Kidney (tissue), 14 donors: Measurements from ENCODE around the gene OSBP2. TPM values are rescaled to one million over a fixed set of nuclear protein-coding genes. Genes with fewer than 3 reads are reported as not detected.

Source experiments
- DNase-seq, 5 donors: peaks; one replicate each; pipeline ENCODE4 v3.0.0-alpha.2; 2013 to 2020
- FAIRE-seq: peaks from 2 replicates; lab custom pipeline; 2012; peaks lifted over from hg19 to GRCh38; lab: Jason Lieb, UNC
- H3K27ac ChIP-seq, 2 donors: one replicate each; pipeline ENCODE4 v1.7.0; 2013; ENCODE audit warnings: low read depth in 2 of 2, low read length in 2 of 2, inconsistent platforms in 1 of 2
- H3K27me3 ChIP-seq: one replicate; pipeline ENCODE4 v1.7.1; 2013; ENCODE audit warnings: low read length, inconsistent platforms; ENCODE audit not compliant: control insufficient read depth, insufficient read depth
- H3K36me3 ChIP-seq, 3 donors: one replicate each; pipeline versions ENCODE4 v1.7.0 to v1.7.1; 2013; ENCODE audit warnings: low read length in 3 of 3, control low read depth in 1 of 3, inconsistent platforms in 1 of 3; ENCODE audit not compliant: insufficient read depth in 3 of 3, control insufficient read depth in 2 of 3
- H3K4me1 ChIP-seq, 3 donors: one replicate each; pipeline versions ENCODE4 v1.7.0 to v1.7.1; 2013; ENCODE audit warnings: low read length in 3 of 3, inconsistent platforms in 1 of 3, low read depth in 1 of 3; ENCODE audit not compliant: control insufficient read depth in 2 of 3, insufficient read depth in 2 of 3
- H3K4me3 ChIP-seq, 3 donors: one replicate each; pipeline versions ENCODE4 v1.7.0 to v1.8.1; 2013; ENCODE audit warnings: low read length in 3 of 3, control low read depth in 1 of 3, inconsistent platforms in 1 of 3
- H3K9ac ChIP-seq, 3 donors: one replicate each; pipeline versions ENCODE4 v1.7.0 to v1.7.1; 2013; ENCODE audit warnings: low read length in 3 of 3, control low read depth in 1 of 3, inconsistent platforms in 1 of 3
- H3K9me3 ChIP-seq, 3 donors: one replicate each; pipeline versions ENCODE4 v1.7.0 to v1.7.1; 2013; ENCODE audit warnings: low read length in 3 of 3, control low read depth in 1 of 3, inconsistent platforms in 1 of 3; ENCODE audit not compliant: control insufficient read depth in 2 of 3, insufficient read depth in 1 of 3
- CTCF ChIP-seq: IDR thresholded peaks from 3 replicates; pipeline ENCODE4 v1.5.1; 2012; ENCODE audit warnings: mild to moderate bottlenecking, moderate library complexity, borderline replicate concordance; ENCODE audit not compliant: insufficient read depth; ENCODE audit errors: extremely low read depth
- intact Hi-C: fragments of 100-400 bp; cut with DNase I; formaldehyde crosslinking; loops from one replicate; pipeline ENCODE4 v1.11.1; 2022
- polyA plus RNA-seq: library from polyadenylated mRNA; stranded (reverse); fragments of 350-450 nt; fragmentation: Illumina TruSeq; extraction: RNeasy Lipid Tissue Mini Kit (QIAGEN cat#74804); gene quantifications from one replicate; pipeline ENCODE4 v1.2.3, GENCODE V29; 2014; ENCODE audit warnings: low read depth, low replicate concordance; ENCODE audit not compliant: insufficient read depth
- total RNA-seq: library from RNA; stranded (reverse); fragmentation: NEBNext Ultra II Directional; extraction: Animal tissue kit (Norgen Biotek cat#: 25700); gene quantifications from one replicate; pipeline ENCODE4 v1.2.1, GENCODE V29; 2021
- donor health status: control.
- donor health status: control.
- donor health status: control.
- donor health status: control.
- donor health status: control.
- donor health status: DM: yes; HTN: yes; CAD: no.
- donor health status: Normal renal cell carcinoma (clear cell type).

Gene OSBP2
- total and polyA plus RNA-seq, 2 donors from 2014 or later = 3.4 to 4.0 TPM

- Histone ChIP-seq H3K27ac (no peak overlapping the region), H3K4me1 (peaks cover 0 to 4% (median 0%) of the 10 kb centered on the region in 3 donors), H3K9ac (no peak overlapping the region), H3K36me3 (no peaks in the 10 kb centered on the region), H3K9me3 (no peaks in the 10 kb centered on the region), H3K4me3 (no peak overlapping the region), H3K27me3 (peaks cover 9% of the 10 kb centered on the region)
- intact Hi-C loops = no loop called here
- FAIRE-seq (no peak), DNase-seq (peak in 1 of 5 donors; percentile 15)
- no peak for TF ChIP-seq CTCF
These were observed 133.0 kb downstream of the OSBP2 start for GRCh38 chr22:30827646-30828045.

GRCh38 chr22:30828187-30829155, 133.8 kb downstream of the OSBP2 start:
- no peak for TF ChIP-seq CTCF
- FAIRE-seq (no peak), DNase-seq (no peak)
- no peak overlapping the region for H3K4me3 ChIP-seq
- peaks cover 4% of the 10 kb centered on the region for H3K27me3 ChIP-seq
- no peak overlapping the region for H3K9ac ChIP-seq
- H3K4me1 ChIP-seq = no peaks in the 10 kb centered on the region
- H3K9me3 ChIP-seq = no peaks in the 10 kb centered on the region
- intact Hi-C loops = no loop called here
- H3K36me3 ChIP-seq = no peaks in the 10 kb centered on the region
- H3K27ac ChIP-seq = no peak overlapping the region

GRCh38 chr22:30829901-30830550, 135.4 kb downstream of the OSBP2 start:
- no peaks in the 10 kb centered on the region for H3K36me3 ChIP-seq
- DNase-seq (no peak), FAIRE-seq (no peak)
- no peak for TF ChIP-seq CTCF
- H3K4me1 ChIP-seq = no peaks in the 10 kb centered on the region
- intact Hi-C loops = no loop called here
- H3K9me3 ChIP-seq = no peaks in the 10 kb centered on the region
- H3K4me3 ChIP-seq = no peak overlapping the region
- no peaks in the 10 kb centered on the region for H3K27me3 ChIP-seq
- H3K9ac ChIP-seq = no peak overlapping the region
- H3K27ac ChIP-seq = no peak overlapping the region
